AG09319 (cell line): ENCODE data around the gene HEPACAM.

Experiments used
- DNase-seq: peaks from one replicate; pipeline ENCODE4 v3.0.0-alpha.2; 2010; ENCODE audit warnings: low read depth; ENCODE audit errors: extremely low read depth
- TF ChIP-seq, protein P1 (sequence below): IDR thresholded peaks from 2 replicates; pipeline ENCODE4 v1.5.1; 2011; ENCODE audit warnings: low read depth, mild to moderate bottlenecking, inconsistent platforms, low read length, moderate library complexity

Gene HEPACAM, protein sequence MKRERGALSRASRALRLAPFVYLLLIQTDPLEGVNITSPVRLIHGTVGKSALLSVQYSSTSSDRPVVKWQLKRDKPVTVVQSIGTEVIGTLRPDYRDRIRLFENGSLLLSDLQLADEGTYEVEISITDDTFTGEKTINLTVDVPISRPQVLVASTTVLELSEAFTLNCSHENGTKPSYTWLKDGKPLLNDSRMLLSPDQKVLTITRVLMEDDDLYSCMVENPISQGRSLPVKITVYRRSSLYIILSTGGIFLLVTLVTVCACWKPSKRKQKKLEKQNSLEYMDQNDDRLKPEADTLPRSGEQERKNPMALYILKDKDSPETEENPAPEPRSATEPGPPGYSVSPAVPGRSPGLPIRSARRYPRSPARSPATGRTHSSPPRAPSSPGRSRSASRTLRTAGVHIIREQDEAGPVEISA

DNA sequence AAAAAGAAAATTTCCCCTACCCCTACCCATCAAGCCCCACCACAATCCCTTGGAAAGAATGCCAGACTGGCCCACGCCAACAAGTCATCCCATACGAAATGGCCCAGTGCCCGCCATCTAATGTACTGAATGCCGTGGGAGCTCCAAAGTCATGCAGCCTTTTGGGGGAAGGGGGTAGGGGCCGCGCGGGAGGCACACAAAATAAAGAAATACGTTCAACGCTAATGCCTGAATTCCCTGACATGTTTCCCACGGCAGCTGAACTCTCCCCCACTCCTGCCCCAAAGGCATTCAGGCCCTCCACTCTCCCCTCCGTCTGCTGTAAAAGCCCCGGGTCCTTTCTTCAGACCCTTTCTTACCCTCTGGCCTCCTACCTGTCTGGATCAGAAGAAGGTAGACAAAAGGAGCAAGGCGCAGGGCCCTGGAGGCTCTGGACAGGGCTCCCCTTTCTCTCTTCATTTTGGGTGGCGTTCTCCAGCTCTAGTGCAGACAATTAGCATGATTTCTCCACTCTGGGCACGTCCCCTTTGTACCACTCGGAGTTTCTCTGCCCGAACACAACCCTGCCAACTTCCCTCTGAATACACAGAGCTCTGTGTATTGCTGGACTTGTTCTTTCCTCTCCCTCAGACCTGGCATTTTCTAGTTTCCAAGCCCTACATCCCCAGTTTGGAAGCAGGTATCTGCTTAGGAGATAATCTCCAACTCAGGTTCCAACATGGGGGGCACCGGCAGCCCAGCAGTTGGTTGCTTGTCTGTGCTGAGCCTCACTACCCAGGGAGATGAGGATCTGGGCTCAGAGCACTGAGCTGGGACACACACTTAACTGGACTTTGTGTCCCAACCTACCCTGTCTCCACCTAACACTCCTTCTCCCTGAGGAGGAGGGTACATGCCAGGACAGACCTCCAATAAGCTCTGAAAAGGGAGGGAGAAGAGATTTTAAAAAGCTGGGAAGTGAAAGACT is at the start of gene HEPACAM:
HEPACAM (minus strand) TSS at position 500 of the 967 bp plus-strand sequence; CDS start at position 459, 41 bp downstream.
- no peak for DNase-seq
- TF ChIP-seq, protein P1, sequence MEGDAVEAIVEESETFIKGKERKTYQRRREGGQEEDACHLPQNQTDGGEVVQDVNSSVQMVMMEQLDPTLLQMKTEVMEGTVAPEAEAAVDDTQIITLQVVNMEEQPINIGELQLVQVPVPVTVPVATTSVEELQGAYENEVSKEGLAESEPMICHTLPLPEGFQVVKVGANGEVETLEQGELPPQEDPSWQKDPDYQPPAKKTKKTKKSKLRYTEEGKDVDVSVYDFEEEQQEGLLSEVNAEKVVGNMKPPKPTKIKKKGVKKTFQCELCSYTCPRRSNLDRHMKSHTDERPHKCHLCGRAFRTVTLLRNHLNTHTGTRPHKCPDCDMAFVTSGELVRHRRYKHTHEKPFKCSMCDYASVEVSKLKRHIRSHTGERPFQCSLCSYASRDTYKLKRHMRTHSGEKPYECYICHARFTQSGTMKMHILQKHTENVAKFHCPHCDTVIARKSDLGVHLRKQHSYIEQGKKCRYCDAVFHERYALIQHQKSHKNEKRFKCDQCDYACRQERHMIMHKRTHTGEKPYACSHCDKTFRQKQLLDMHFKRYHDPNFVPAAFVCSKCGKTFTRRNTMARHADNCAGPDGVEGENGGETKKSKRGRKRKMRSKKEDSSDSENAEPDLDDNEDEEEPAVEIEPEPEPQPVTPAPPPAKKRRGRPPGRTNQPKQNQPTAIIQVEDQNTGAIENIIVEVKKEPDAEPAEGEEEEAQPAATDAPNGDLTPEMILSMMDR: no peak

DNA sequence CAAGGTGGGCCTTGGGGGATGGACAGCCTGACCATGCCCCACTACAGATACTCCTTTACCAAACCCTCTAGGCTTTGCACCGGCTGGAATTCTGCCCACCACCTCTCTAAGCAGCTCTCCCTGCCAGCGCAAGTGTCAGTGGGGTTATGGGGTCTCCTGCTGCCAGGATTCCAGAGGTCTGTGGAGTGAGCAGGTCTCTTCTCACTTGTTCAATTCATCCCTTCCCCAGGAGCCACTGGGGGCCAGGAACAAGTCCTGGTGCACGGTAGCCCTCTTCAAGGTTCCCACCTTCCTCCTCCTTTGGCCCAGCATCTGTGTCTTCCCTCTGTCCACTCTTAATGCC is 48.6 kb upstream of the HEPACAM start:
- TF ChIP-seq, protein P1: no peak
- no peak for DNase-seq

DNA sequence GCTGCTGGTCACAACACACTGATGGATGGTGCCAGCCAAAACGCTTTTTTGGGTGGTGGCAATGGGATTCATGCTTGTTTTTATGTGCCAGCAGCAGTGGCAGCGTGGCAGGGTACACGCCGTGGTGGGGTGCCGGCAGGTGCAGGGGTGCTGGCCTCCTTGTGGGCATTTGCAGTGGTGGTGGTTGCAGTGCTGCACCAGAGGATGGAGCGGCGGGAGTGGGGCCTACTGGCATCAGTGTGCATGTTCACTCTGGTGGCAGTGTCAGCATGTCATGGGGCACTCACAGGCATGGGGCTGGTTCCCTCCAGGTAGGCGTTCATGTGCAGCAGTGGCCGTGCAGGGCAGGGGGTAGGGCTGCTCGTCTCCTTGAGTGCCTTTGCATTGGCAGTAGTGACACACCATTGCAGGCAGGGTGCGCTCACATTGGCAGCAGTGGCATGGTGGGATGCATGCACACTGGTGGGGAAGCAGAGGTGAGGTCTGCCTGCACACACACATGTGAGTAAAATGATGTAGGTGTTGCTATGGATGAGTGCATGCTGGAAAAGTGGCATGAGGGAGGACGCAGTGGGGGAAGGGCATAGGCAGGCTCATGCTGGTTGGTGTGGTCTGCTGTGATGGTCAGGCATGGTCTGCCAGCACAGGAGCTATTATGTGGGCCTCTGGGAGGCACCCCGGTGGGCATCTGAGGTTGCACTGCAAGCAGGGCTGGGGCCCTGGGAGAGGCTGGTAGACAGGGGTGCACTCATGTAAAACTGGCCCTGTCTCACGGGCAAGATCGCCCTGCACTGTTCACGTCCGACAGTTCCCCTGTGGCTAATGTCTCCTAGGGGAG is 48.0 kb upstream of the HEPACAM start:
- TF ChIP-seq, protein P1: no peak
- no peak for DNase-seq

DNA sequence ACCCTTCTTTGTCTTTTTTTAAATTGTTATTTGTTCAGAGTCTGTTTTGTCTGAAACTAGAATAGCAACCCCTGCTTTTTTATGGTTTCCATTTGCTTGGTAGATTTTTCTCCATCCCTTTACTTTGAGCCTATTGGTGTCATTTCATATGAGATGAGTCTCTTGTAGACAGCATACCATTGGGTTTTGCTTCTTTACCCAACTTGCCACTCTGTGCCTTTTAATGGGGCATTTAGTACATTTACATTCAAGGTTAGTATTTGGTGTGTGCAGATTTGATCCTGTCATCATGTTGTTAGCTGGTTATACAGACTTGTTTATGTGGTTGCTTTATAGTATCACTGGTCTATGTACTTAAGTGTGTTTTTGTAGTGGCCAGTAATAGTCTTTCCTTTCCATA is 46.2 kb upstream of the HEPACAM start:
- TF ChIP-seq, protein P1: no peak

DNA sequence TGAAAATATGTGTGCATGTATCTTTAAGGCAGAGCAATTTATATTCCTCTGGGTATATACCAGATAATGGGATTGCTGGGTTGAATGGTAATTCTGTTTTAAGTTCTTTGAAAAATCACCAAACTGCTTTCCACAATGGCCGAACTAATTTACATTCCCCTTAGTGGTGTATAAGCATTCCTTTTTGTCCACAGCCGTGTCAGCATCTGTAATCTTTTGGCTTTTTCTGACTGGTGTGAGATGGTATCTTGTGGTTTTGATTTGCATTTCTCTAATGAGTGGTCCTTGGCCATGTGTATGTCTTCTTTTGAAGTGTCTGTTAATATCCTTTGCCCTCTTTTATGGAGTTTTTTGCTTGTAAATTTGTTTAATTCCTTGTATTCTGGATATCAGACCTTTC is 42.5 kb upstream of the HEPACAM start:
- no peak for DNase-seq
- TF ChIP-seq, protein P1: no peak

More for the DNA sequence above, 46.2 kb upstream of the HEPACAM start:
- no peak for DNase-seq

DNA sequence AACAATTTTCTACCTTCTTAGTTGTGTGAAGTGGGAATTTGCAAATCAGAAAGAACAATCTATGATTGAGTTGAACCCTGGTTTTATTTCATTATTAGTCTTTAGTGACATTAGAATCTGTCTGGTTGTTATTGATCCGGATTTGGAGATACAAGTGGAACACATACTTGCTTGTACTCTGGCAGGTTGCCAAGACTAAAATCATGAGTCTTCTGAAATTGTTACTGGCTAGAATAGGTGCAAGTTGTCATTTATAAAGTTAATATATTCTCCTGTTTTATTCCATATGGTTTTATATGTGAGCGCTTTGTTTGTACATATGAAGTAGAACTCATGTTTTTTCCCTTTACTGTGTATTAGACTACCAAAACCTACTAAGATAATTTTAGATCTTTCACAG is 41.2 kb upstream of the HEPACAM start:
- no peak for DNase-seq
- TF ChIP-seq, protein P1: no peak
